Tongue (tissue), 2 donors: ENCODE measurements around the gene BCL11B. TPM values are rescaled to one million over a fixed set of nuclear protein-coding genes. Genes with fewer than 3 reads are reported as not detected.
A peak's percentile ranks its signal among the peaks of the same experiment; 100 is the strongest.

ENCODE experiments used
- DNase-seq: peaks from one replicate; pipeline ENCODE4 v3.0.0-alpha.2; 2015
- total RNA-seq: library from RNA; depleted of rRNA; stranded (reverse); fragments of >200 nt; gene quantifications from one replicate; pipeline ENCODE4 v1.2.3, GENCODE V29; 2014

The BCL11B gene
- total RNA-seq, 1 donor from 2014 or later: 5.7 TPM

DNA sequence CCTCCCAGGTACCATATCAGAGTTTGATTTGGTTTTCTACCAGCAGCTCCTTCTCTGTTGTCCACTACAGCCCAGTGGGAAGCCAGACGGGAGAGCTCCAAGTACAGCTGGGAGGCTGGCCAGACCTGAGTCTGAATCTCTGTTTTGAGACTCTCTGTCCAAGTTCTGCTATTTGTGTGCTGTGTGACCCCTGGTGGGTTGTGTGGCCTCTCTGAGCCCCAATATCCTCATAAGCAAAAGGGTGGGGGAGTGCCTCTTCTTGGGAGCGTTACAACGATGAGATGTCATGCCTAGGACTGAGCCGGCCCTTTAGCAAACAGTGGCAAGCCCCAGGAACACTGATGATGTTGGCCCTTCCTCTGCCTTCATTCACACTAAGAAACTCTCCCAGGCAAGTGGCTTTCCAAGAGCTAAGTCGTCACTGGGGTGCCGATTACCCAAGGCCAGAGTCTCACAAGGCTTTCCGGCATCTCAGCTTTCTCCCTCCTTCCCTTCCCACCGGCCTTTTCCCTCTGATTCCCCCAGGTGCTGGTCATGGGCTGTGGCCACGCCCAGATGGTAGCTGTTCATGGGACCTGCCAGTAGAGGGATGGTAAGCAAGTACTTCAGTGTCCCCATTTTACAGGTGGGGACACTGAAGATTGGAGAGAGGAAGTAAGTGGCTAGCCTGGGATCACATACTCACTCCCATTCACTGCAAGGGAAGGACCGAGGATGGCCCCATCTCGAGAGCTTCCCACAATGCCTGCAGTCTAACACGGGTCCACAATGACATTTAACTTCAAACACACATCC lies 47.7 kb downstream of the BCL11B start:
- no peak for DNase-seq

DNA sequence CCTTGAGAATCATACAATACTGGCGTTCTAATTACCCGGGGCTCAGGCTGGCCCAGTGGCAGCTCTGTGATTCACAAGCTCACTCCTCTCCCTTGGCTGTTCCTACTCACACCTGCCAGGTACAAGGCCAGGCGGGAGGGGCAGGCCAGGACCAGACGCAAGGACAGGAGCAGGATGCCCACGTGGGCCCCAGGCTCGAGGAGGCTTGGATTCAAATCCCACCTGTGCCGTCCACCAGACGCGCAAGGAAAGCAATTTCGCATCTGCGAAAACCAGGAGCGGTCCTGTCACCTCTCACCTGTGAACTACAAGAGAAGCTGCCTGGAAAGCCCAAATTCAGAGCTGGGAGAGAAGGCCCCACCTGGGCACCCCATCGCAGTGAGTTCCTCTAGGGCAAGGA lies 50.6 kb downstream of the BCL11B start:
- DNase-seq: no peak

DNA sequence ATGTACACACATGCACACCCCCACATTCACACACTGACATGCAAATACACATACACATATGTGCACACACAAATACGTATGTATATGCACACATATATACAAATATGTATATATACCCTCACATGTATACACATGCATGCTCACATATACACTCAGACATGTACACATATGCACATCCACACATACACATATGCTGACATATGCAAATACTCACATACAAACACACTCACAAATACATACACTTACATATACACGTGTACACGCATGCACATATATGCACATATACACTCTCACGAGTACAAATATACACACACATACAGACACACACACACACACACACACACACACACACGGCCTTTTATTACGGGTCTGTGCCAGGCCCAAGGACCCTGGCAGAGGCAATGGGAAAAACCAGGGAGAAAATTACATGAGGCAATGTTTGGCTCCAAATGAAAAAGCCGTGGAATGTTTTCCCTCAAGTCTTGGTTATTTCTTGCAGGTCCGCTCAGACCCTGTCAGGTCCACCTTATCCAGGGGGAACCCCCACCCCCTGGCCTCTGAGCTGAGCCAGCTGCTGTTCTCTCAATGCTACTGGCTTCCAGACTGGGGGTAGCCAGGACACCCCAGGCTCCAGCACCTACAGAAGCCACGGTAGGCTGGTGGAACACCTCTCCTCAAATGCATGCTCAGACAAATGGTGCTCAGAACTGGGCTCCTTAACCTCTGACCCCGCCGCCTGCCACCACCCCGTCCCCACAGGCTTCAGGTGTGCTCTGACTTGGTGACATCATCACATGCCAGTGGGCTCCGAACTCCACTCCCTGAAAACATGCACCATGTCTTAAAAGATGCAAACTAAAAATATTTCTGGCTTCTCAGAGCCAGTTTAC lies 54.7 kb downstream of the BCL11B start:
- no peak for DNase-seq

DNA sequence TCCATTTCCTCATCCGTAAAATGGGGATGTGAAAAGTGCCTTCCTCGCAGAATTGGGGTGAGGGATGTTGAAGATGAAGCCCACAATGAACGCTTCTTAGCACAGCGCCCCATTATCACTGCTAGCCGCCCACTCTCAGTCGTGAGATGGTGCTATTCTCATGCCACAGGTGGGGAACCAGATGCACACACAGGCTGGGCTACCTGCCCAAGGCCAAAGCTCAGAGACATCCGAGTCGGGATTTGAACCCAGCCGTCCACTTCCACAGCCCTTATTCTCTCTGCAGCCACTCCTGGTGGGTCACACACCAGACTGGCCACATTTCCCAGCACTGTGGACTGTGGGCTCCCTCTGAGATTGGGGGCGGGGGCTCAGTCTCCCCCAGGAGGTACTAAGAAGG lies 55.8 kb downstream of the BCL11B start:
- no peak for DNase-seq

DNA sequence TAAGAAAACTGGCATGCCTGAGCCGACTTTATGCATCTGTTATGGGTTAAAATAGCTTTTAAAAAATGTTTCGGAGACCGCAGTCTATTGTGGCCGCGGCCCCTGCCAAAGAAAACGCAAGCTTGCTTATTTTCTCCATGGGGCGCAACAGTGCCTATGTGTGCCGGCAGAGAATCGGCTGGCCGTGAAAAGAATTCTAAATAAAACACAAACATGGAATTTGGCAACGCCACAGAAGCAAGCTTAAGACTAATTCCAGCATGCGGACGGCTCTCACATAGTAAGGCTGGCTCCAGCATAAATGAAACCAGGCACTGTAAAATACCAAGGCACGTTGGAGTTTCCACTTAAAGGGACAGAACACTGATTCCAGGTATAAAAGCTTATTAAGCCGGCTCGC lies 56.7 kb downstream of the BCL11B start:
- DNase-seq: peak; percentile 94

DNA sequence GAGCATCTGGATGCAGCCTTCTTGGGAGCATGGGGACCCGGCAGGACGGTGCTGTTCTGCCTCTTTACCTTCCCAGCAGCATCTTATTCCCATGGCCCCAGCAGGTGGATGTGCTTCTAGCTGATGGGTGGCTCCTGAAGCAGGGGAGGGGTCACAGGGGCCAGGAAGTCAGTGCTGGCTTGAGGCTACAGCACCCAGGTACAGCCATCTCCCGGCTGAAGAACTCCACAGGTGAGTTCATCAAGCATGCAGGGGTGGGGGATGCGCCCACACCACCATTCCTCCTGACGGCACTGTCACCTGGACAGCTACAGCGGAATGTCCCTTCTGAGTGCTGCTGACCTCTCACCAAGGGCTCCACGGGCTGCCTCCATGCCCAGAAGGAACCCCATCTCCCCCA lies 57.3 kb downstream of the BCL11B start:
- DNase-seq: no peak

DNA sequence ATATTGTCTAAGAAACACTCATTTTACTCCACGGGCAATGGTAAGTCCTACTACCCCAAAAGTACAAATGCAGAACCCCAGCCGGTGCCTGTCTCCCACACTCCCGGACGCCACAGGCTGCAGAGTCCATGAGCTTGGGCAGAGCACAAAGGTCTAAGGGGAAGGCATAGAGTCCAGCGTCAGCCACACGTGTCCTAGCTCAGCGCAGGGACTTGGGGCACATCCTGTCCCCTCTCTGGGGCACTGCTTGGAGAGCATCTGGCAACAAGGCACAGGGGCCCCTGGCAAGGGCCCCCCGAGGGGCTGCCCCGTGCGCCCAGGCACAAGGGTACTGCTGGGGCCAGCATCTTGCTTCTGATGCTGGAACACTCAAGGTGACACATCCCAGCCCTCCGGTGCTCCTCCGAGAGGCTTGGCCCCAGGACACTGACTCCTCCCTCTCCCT lies 58.4 kb downstream of the BCL11B start:
- DNase-seq: no peak

DNA sequence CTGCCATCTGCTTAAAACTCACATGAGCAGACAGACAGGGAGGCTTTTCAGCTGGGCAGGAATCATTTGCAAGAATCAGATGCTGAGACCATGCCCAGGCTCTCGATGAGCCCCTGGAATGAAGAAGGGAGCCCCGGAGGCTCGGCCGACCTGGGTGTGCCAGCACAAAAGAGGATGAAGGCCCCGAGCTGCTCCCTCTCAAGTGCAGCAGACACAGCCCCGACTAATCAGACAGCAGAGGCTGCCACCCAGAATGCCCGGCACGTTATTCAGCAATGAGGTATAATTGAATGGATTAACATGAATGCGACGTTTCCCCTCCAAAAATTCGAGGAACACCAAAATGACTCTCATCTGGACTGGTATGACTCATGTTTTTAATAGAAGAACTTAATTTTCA lies 58.9 kb downstream of the BCL11B start:
- DNase-seq: no peak

DNA sequence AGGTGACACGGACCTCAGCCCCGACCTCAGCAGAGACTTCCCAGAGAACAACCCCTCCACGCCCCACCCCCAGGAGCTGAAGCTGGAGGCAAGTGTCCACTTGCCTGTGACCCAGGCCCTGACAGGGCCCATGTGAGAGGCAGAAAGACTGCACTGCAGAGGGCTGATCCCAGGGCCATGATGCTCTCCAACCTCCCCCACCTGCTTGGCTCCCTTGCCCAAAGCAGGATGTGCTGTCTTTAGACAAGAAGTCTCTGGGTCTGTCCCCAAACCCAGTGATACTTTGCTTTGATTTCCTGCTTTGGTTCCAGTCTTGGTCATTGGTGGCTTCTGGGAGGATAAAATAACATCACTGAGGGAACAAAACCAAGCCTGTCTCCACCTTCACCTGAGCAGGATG lies 59.4 kb downstream of the BCL11B start:
- no peak for DNase-seq

DNA sequence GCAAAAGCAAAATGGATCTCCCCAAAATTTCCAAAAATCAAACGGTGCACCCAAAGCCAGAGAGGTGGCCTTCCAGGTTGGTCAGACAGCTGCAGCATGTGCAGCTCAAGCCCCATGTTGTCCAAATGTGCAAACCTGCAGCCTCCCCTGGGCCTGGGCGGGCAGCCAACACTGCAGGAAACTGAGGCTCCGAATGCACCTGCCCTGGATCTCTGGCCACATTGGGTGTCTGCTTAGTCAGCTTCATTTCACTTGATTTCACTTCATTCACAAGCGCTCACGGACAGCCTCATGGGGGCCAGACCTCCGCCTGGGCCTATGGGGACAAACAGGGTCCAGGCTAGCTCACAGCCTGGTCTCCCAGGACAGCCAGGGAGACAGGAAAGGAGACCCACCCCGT lies 59.8 kb downstream of the BCL11B start:
- no peak for DNase-seq

DNA sequence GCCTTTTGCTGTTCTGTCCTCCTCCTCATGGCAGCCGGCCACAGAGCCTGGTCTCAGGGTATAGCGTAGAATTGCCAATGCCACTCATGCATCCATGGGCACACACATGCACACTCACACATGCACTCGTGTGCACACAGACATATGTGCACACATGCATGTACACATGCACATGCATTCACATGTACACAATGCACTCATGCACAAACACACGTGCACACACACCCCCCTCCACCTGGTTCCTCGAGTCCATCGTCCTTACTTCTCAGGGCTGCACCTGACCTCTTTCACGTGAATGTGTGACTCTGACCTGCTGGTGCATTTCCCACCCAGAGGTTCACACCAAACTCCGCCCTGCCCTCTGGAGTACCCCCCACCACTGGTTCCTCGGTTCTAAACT lies 60.6 kb downstream of the BCL11B start:
- DNase-seq: no peak

DNA sequence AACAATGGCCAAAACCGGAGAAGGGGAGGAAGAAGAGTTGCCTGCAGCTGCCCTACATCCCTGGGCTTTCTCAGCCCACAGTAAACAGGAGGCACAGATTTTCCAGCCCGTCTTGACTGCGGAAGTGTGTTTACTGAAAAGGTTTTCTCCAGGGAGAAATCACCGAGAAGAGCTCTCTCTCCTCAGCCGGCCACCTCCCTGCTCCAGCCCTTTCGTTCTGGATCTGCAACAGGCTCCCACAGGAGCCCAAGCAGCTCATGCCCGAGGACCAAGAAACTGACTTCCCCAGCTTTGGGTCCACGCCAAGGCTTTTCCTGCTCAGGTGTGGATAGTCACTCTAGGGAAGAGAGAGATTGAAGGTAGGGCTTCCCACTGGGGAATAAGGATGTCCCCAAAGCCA lies 61.7 kb downstream of the BCL11B start:
- DNase-seq: no peak

DNA sequence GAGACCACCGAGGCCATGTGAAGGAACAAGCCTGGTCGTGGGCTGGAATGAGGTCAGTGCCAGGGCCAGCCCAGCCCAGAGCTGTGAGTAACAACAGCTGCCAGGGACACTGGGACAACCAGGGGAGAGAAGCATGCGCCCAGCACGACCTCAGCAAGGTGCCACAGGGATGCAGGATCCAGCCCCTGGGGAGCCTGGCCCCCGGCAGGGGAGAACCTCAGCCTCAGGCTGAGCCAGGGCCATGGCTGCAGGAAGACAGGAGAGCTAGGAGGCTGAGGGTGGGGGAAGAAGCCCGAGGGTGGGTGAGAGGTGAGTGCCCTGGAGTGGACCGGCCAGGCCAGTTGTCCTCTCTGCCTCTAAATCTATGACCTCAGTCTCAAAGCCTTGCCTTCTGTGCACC lies 62.6 kb downstream of the BCL11B start:
- no peak for DNase-seq

DNA sequence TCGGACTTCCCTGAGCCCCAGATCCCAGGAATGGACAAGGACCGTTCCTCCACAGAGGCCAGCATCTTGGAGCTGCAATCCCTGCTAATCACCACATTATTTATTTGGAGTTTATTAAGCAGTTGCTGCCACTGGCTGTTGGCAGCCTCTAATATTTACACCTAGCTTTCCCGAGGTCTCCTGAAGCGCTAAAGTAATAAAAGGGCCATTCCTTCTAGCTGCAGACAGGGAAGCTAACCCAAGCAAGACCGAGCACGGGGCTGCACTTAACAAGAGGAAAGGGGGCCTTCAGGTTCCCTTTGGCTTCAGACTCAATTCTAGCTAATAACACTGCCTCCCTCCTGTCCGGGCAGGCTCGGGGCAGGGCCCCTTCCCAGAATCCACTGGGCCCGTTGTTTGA lies 63.7 kb downstream of the BCL11B start:
- DNase-seq: no peak

DNA sequence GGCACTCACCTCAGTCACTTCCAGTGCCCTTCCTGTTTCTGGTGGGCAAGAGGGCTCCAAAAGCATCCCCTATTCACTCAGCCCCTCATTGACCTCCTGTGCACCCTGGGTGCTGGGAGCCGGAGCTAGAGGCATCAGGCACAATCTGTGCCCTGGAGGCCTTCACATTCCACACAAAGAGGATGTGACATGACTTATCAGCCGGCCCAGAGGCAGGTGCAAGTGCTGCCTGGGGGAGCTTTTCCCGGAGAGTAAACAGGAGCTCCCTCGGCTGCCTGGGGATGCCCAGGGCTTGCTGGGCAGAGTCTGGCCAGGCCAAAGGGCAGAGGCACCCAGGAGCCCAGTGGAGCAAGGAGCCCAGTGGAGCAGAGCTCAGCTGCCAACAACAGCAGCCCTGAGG lies 64.5 kb downstream of the BCL11B start:
- DNase-seq: no peak

DNA sequence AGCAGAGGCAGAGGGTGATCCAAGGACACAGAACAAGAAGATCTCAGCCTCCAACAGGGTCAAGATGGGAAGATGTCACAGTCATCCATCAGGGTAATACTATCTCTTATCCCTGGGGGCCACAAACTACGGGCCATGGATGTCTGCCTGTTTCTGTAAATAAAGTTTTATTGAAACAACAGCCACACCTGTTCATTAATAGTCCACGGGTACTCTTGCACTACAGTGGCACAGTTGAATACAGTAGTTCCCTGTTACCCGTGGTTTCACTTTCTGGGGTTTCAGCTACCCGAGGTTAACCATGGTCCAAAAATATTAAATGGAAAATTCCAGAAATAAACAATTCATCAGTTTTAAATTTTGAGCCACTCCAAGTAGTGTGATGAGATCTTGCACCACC lies 65.9 kb downstream of the BCL11B start:
- no peak for DNase-seq

DNA sequence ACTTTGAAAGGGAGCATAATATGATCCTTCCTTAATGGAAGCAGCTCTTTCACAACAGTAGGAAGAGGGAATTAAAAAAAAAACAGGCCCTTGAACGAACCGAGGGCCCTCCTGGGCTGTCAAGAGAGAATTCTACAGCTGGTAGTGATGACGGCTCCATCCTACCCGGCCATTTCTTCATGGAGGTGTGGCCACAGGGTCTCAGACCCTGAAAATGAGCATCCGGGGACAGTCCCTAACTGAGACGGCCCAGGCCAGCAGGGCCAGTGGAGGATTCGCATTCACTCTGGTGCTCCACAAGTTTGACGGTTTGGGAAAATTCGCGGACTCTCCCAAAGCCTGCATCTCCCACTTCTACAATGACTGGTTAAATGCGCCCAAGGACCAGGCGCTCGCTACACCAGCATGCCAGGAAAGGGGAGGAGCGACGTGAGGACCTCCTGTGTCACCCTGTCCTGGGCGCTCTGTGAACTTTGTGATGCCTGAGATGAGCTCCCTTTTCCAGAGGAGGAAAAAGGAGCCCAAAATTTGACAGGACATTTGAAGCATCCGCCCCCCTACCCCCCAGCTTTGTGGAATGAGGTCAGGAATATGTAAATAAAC lies 66.8 kb downstream of the BCL11B start:
- no peak for DNase-seq

DNA sequence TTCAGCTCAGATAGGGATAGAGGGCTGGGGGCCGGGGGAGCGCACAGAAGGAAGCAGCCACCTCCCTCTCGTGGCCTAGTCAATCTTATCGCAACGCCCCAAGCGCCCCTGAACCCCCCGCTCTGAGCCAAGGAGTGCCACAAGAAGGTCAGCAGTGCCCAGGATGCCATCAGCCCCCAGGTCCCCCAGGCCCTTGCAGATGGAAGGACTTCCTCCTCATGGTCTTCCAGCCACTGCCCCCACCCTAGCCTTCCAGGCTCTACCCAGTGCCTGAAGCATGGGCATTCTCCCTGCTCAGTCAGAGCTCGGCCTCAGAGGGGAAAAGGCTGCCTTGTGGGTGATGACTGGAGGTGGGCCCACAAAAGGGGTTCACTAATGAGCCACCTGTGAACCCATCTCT lies 68.2 kb downstream of the BCL11B start:
- no peak for DNase-seq

DNA sequence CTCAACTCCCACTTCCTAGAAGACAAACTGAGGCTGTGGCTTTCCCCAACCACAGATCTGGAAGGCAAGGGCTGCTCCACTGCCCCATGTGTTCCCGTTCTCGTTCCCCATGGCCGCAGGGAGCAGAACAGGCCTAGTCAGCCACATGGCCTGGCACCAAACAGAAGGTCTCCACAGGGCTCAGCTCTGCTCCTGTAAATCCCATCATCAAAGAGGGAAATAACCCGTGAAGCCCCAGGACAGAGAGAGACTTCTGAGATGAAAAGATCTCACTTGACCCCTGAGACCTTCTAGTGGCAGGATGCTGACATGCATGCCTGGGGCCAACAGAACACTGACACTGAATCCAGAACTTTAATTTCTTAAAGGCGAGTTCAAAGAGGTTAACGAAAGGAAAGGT lies 68.9 kb downstream of the BCL11B start:
- DNase-seq: no peak

DNA sequence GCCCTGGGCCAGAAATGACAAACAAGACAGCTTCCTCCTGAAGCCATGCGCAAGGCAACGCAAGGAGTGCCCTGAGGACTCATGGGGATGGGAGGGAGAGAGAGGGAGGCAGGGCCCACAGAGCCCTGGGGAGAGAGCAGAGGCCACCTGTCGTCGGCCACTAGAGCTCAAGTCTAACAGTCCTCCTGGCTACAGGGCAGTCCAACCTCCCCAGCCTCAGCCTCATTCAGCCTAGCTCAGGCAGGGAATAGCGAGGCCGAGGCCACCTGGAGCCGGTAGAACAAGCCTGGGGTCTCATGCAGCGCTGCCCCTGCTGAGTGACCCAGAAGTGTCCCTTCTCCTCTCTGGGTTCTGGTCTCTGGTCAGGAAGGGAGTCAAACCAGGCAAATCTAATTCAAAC lies 69.5 kb downstream of the BCL11B start:
- DNase-seq: no peak

DNA sequence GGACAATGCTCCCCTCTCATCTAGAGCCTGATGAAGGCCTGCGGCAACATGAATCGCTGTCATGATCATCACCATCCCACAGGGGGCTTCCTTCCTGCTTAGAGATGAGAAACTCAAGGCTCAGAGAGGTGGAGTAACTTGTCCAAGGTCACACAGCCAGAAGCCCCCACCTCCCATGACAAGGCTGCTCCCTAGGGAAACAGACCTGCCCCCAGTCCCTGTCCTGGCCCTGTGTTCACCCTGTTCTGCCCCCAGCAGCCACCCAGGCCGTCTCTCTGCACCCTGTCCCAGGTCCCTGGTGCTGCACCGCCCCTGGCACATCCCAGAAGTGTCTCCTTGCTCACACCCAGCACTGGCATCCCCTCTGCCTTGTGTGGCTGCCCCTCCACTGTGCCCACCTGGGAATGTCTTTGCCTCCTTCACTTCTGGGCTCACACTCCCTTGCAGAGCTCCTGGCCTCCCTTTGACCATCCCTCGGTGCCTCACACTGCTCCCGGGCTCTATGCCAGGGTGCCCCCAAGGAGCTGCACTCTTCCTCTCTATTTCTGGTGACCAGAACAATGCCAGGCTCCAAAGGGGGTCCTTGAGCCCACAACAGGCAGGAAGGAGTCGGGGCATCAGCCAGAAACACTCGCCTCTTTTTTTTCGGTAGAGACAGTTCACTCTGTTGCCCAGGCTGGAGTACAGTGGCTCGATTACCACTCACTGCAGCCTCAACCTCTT lies 70.5 kb downstream of the BCL11B start:
- DNase-seq: no peak

DNA sequence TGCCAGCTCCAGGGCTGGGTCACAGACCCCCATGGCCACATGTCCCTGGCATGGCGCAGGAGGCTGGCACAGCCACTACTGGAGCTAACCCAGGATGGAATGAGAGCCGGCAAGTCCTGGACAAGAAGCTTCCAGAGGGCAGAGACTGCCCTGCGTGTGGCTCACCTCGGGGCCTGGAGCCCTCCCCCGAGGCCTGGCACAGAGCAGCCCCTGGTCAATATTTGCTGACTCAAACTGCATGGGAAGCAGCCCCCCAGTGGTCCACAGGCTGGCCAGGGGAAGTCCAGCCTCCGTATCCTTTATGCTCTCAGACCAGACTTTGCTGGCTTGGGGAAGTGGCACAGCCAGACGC lies 71.4 kb downstream of the BCL11B start:
- DNase-seq: no peak
